ENCODE data around the gene SIT1. TPM values are rescaled to one million over a fixed set of nuclear protein-coding genes. Genes with fewer than 3 reads are reported as not detected.

The SIT1 gene
- total and polyA plus RNA-seq, 2 donors (not counting 3 experiments of a cell fraction or from before 2014, with no cell fraction given) = not detected

DNA sequence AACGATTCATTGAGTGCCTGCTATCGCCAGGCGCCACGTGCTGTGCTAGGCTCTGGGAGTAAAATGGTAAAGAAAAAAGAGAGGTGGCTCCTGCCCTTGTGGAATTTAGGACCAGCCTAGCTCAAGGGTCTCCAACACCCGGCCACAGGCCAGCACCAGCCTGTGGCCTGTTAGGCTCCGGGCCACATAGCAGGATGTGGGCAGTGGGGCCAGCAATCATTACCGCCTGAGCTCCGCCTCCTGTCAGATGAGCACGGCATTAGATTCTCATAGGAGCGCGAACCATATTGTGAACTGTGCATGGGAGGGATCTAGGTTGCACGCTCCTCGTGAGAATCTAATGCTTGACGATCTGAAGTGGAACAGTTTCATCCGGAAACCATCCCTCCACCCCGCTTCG, 5.6 kb upstream of the SIT1 start:
- FAIRE-seq = no peak
- peaks cover 9% of the 10 kb centered on the region for H3K4me1 ChIP-seq (ENCODE audit: control insufficient read depth, extremely low read depth, insufficient read depth, low read length)
- H3K79me2 ChIP-seq (ENCODE audit: control insufficient read depth, insufficient read depth, low read length) = peaks cover 4% of the 10 kb centered on the region
- no peak for DNase-seq (ENCODE audit: low read depth, low spot score)
- peaks cover 0 to 8% of the 10 kb centered on the region in 2 experiments for H3K36me3 ChIP-seq (ENCODE audit: control insufficient read depth in 2 of 2, extremely low read depth in 1 of 2, insufficient read depth in 2 of 2, low read length in 2 of 2)
- no peak overlapping the region for H3K9ac ChIP-seq (replicated peaks; ENCODE audit: extremely low read depth, insufficient read depth, low read length)
- H3K27me3 ChIP-seq (ENCODE audit: control insufficient read depth in 2 of 2, insufficient read depth in 2 of 2, low read length in 2 of 2) = no peaks in the 10 kb centered on the region
- H3K27ac ChIP-seq (ENCODE audit: insufficient read depth, low read depth, low read length) = no peak overlapping the region
- no peak overlapping the region for H2AFZ ChIP-seq (ENCODE audit: low read depth, low read length)
- no TSS peak for BruUV-seq (replicated peaks)
- CTCF ChIA-PET = interaction anchor here (1.2 to 10.0 kb wide), 4 partner anchors 10 to 45 kb away, joined by 3 to 227 read pairs (median 16); partner anchors contain the start of gene TPM2
- H3K9me3 ChIP-seq (replicated peaks; ENCODE audit: control insufficient read depth, insufficient read depth, low read length) = no peaks in the 10 kb centered on the region
- dilution Hi-C loops (cut with MboI; ENCODE audit: extremely low pct_ligation_motif_present, low sequenced_read_pairs) = no loop called here
- H3K4me3 ChIP-seq (replicated peaks in 1 of 3; ENCODE audit: insufficient read depth in 1 of 3, low read depth in 1 of 3, low read length in 3 of 3) = no peak overlapping the region
- POLR2A ChIA-PET = no interaction called here
- TF ChIP-seq EZH2 (IDR thresholded peaks at IDR 0.05; ENCODE audit: borderline replicate concordance, low read depth, low read length, severe bottlenecking) (no peak), MAX (IDR thresholded peaks at IDR 0.05; ENCODE audit: insufficient read depth, insufficient read length) (no peak), JUN (IDR thresholded peaks at IDR 0.05; ENCODE audit: borderline replicate concordance, insufficient read depth, insufficient read length, low read depth) (no peak)
- H3K4me2 ChIP-seq (ENCODE audit: insufficient read depth, low read length) = no peak overlapping the region
- intact Hi-C loops (cut with micrococcal nuclease) = loop anchor here (5.0 kb wide), 2 partner anchors 164 to 251 kb away; partner anchors contain the start of genes HRCT1, RUSC2 and SPAAR
- no peaks in the 10 kb centered on the region for H3K9me1 ChIP-seq (replicated peaks; ENCODE audit: control insufficient read depth, extremely low read depth, insufficient read depth, low read length)
- H4K20me1 ChIP-seq (replicated peaks; ENCODE audit: control insufficient read depth, extremely low read depth, insufficient read depth, low read length) = no peaks in the 10 kb centered on the region

GRCh38 chr9:35653611-35654010, 2.9 kb upstream of the SIT1 start:
- TF ChIP-seq MYC (IDR thresholded peaks at IDR 0.05; ENCODE audit: low read depth, low read length) (no peak), JUN (IDR thresholded peaks at IDR 0.05; ENCODE audit: borderline replicate concordance, insufficient read depth, insufficient read length, low read depth) (no peak), CTCF (IDR thresholded peaks at IDR 0.05; ENCODE audit: extremely low read depth in 1 of 2, insufficient read depth in 1 of 2, low read depth in 1 of 2, low read length in 2 of 2) (no peak), EZH2 (IDR thresholded peaks at IDR 0.05; ENCODE audit: borderline replicate concordance, low read depth, low read length, severe bottlenecking) (no peak), GATA2 (IDR thresholded peaks at IDR 0.05; ENCODE audit: insufficient read depth, insufficient read length, low read depth, low read length) (no peak), FOS (IDR thresholded peaks at IDR 0.05; ENCODE audit: borderline replicate concordance, insufficient read depth, low read length) (no peak), MAX (IDR thresholded peaks at IDR 0.05; ENCODE audit: insufficient read depth, insufficient read length) (no peak), POLR2A (IDR thresholded peaks at IDR 0.05; ENCODE audit: low read depth, low read length) (no peak), POLR2AphosphoS5 (IDR thresholded peaks at IDR 0.05; ENCODE audit: insufficient read depth, low read depth, low read length) (no peak)
- Histone ChIP-seq H3K27me3 (ENCODE audit: control insufficient read depth in 2 of 2, insufficient read depth in 2 of 2, low read length in 2 of 2) (peaks cover 0 to 2% of the 10 kb centered on the region in 2 experiments), H3K9ac (replicated peaks; ENCODE audit: extremely low read depth, insufficient read depth, low read length) (no peak overlapping the region), H2AFZ (ENCODE audit: low read depth, low read length) (no peak overlapping the region), H3K79me2 (ENCODE audit: control insufficient read depth, insufficient read depth, low read length) (no peaks in the 10 kb centered on the region), H3K4me3 (replicated peaks in 1 of 3; ENCODE audit: insufficient read depth in 1 of 3, low read depth in 1 of 3, low read length in 3 of 3) (no peak overlapping the region), H3K9me1 (replicated peaks; ENCODE audit: control insufficient read depth, extremely low read depth, insufficient read depth, low read length) (no peaks in the 10 kb centered on the region), H3K27ac (ENCODE audit: insufficient read depth, low read depth, low read length) (no peak overlapping the region), H3K4me1 (ENCODE audit: control insufficient read depth, extremely low read depth, insufficient read depth, low read length) (no peaks in the 10 kb centered on the region), H3K36me3 (ENCODE audit: control insufficient read depth in 2 of 2, extremely low read depth in 1 of 2, insufficient read depth in 2 of 2, low read length in 2 of 2) (no peaks in the 10 kb centered on the region), H3K9me3 (replicated peaks; ENCODE audit: control insufficient read depth, insufficient read depth, low read length) (no peaks in the 10 kb centered on the region), H4K20me1 (replicated peaks; ENCODE audit: control insufficient read depth, extremely low read depth, insufficient read depth, low read length) (no peaks in the 10 kb centered on the region), H3K4me2 (ENCODE audit: insufficient read depth, low read length) (no peak overlapping the region)
- FAIRE-seq (no peak), DNase-seq (ENCODE audit: low read depth, low spot score) (no peak)
- dilution Hi-C loops (cut with MboI; ENCODE audit: extremely low pct_ligation_motif_present, low sequenced_read_pairs) (no loop called here), intact Hi-C loops (cut with micrococcal nuclease) (no loop called here)
- CTCF ChIA-PET = interaction anchor here (1.5 kb wide), 1 partner anchor 43 kb away, joined by 3 read pairs; no protein-coding TSS in a partner anchor
- POLR2A ChIA-PET = no interaction called here
- BruUV-seq (replicated peaks) = no TSS peak

Data from endothelial cell of umbilical vein (primary cell).